GM12801 (cell line): Measurements from ENCODE around the gene QARS1.

Experiments used
- CTCF ChIP-seq: IDR thresholded peaks from one replicate; pipeline ENCODE4 v1.5.1; 2011; ENCODE audit warnings: control low read depth; ENCODE audit not compliant: insufficient read length; ENCODE audit errors: extremely low read depth

The QARS1 gene

DNA sequence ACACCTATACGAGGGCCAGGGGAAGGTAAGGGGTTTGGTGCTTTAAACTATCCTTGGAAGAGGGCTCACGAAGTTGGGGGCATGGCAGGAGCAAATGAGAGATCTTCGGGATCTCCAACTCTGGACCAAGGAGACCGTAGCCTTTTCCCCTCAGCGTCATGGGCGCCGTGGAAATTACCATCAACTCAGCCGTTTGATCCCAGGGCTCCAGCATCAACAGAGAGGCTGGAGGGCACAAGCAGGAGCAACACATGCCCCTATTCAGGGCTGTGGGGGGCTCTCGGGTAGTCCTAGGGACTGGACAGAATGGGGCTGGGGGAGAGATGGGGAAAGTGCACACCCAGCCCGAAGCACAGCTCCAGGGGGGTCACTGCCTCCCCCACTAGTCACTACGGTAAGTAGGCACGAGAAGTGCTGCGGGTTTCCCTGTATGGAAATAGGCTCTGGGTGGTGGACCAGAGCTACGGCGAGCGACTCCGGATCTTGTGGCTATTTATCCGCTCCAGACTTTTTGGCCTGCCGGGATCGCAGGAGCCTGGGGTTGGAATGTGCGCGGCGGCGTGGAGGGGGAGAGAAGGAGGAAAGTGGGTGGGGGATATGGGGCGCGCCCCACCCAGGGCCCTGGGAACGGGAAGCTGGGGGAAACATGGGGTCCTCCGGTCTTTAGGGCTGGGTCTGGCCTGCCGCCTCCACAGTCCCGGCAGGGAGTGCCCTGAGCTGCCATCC is 28.8 kb upstream of the QARS1 start:
- TF ChIP-seq CTCF: no peak

DNA sequence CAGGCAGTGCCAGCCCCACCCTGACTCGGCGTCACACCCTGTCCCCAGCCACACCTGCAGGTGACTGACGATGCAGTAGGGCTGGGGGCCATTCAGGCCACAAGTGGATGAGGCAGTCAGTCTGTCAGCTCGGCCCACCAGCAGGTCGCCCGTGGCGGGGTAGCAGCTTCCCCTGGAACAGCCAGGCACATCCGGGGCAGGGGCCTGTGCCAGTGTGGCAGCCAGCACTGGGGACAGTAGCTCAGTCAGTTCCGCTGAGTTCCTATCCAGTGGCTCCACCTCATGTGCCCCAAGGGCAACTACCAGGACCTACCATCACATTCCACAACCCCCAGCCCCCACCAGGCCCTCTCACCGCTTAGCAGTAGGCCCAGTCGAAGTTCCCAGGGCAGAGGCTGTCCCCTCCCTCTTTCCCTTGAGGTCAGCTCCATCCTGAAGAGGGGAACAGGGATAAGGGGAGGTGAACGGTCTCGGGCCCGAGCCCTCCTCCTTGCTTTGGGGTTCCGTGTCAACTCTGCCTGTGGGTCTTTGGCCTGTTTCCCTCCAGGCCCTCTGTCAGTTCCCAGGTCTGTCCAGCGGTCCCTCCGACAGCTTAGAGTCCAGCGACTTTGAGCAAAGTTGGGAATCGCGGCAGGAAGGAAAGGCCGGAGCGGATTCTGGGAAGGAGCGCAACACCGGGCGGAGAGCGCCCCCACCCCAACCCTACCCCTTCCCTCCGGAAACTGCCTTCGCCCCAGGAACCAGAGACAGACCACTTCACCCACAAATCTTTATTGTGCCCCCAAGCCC is 28.1 kb upstream of the QARS1 start, which contains the start of gene LAMB2:
Gene LAMB2, minus strand, starts transcription at position 614 of the 789 bp plus-strand sequence. Its CDS starts 183 bp downstream, at position 431.
- no peak for TF ChIP-seq CTCF

- no peak for TF ChIP-seq CTCF
Measured at GRCh38 chr3:49132073-49132436, 27.5 kb upstream of the QARS1 start.

- no peak for TF ChIP-seq CTCF
Measured at GRCh38 chr3:49131576-49131975, 27.0 kb upstream of the QARS1 start.

- no peak for TF ChIP-seq CTCF
Measured at GRCh38 chr3:49131040-49131439, 26.5 kb upstream of the QARS1 start.

DNA sequence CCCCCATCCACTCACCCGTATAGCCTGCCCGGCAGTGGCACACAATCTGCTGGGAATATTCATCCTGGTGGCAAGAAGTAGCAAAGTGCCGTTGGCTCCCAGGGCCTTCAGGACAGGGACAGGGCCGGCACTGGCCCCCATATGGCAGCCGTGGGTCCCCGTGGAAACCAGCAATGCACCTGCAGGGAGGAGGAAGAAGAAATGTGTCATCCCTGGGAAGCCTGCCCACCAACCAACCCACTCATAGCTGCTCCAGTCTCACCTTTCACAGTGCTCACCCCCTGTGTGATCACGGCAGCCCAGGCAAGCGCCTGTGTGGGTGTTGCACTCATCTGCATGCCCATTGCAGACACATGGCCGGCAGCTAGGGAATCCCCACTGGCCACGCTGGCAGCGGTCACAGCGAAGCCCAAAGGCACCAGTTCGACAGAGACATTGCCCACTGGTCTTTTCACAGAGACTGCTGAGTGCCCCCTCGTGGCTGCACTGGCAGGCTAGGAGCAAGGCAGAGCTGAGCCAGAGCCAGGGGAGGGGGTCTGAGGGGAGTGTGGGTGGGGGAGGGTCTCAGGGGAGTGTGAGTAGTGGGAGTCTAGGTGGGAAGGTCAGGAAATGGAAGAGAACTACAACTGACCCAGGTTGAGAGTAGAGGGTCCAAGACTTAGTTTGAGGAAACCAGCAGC is 20.6 kb upstream of the QARS1 start:
- TF ChIP-seq CTCF: no peak

- no peak for TF ChIP-seq CTCF
Measured at GRCh38 chr3:49124203-49124602, 19.6 kb upstream of the QARS1 start.
